22Rv1 (cell line): ENCODE measurements around the gene PCOLCE2.

ENCODE experiments used
- H3K27ac ChIP-seq: fragments of 450-650 bp; 2 replicates; pipeline ENCODE4 v1.5.1; 2017
- ZFX ChIP-seq: fragments of 450-650 bp; IDR thresholded peaks from 2 replicates; pipeline ENCODE4 v1.6.1; 2017; ENCODE audit warnings: antibody characterized with exemption, borderline replicate concordance
- TF ChIP-seq, protein P1 (sequence below): fragments of 450-650 bp; IDR thresholded peaks from 2 replicates; pipeline ENCODE4 v1.5.1; 2017; ENCODE audit warnings: mild to moderate bottlenecking

PCOLCE2 gene

GRCh38 chr3:142898346-142899213, 9.7 kb upstream of the PCOLCE2 start:
- H3K27ac ChIP-seq, result no peak overlapping the region
- TF ChIP-seq ZFX, result no peak
- TF ChIP-seq, protein P1, sequence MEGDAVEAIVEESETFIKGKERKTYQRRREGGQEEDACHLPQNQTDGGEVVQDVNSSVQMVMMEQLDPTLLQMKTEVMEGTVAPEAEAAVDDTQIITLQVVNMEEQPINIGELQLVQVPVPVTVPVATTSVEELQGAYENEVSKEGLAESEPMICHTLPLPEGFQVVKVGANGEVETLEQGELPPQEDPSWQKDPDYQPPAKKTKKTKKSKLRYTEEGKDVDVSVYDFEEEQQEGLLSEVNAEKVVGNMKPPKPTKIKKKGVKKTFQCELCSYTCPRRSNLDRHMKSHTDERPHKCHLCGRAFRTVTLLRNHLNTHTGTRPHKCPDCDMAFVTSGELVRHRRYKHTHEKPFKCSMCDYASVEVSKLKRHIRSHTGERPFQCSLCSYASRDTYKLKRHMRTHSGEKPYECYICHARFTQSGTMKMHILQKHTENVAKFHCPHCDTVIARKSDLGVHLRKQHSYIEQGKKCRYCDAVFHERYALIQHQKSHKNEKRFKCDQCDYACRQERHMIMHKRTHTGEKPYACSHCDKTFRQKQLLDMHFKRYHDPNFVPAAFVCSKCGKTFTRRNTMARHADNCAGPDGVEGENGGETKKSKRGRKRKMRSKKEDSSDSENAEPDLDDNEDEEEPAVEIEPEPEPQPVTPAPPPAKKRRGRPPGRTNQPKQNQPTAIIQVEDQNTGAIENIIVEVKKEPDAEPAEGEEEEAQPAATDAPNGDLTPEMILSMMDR, result no peak

DNA sequence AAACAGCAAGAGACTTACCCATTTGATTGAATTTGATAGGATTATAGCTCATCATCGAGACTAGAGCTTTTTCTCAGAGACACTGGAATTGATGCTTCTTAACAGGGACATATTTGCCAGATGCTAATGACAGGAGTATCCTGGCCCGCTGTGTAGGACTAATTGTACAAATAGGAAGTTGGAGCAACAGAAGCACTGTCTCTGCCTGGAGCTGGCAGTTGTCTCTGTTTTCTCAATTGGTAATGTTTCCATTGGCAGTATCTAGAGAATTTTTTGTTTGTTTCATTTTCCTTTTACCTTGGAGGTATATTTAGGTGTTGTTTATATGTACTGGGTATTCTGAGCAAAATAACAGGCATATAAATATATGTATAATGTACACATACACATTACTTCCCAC, 8.9 kb upstream of the PCOLCE2 start:
- H3K27ac ChIP-seq, result peak overlapping the region; percentile 24
- no peak for TF ChIP-seq ZFX
- TF ChIP-seq, protein P1, result no peak

- TF ChIP-seq, protein P1, result no peak
- TF ChIP-seq ZFX, result no peak
- H3K27ac ChIP-seq, result peak overlapping the region; percentile 24
Measured at GRCh38 chr3:142896996-142897395, 8.1 kb upstream of the PCOLCE2 start.

GRCh38 chr3:142896201-142896755, 7.4 kb upstream of the PCOLCE2 start:
- TF ChIP-seq ZFX, result no peak
- TF ChIP-seq, protein P1, result no peak
- H3K27ac ChIP-seq, result peak overlapping the region; percentile 24

DNA sequence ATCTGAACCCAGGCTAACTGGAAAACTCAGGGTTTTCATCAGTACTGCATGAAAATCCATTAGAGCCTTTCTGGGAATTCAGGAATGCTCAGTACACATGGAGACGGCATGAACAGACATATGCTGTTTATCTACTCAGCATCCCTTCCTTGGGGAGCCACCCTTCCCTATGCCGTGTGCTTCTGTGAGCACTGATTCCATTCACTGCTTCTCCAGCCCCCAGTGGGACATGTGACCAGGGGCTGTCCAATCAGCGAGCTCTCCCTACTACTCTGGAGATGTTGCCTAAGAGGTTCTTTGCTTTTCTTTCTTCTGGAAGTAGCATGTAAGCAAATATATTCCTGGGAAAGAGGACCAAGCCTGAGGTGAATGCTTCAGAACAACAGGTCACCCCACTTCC, 5.6 kb upstream of the PCOLCE2 start:
- TF ChIP-seq ZFX, result no peak
- TF ChIP-seq, protein P1, result no peak
- H3K27ac ChIP-seq, result no peak overlapping the region

DNA sequence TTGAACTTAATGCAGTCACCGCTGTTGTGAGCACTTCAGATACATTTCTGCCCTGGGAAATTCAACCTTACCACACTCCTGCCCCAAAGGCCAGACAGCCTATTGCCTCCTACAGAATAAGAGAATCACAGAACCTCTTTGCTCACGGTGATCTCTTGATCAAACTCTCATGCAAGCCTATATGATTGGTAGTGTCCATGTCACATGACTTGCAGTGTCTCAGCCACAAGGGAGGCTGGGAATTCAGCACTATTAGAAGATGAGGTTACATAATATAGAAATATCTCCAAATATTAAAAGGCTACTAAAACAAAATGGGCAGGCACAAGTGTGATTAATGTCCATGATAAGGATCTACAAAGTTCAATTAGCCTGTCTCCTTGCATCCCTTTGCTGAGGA, 3.8 kb upstream of the PCOLCE2 start:
- no peak overlapping the region for H3K27ac ChIP-seq
- TF ChIP-seq, protein P1, result no peak
- TF ChIP-seq ZFX, result no peak

GRCh38 chr3:142890592-142890991, 1.7 kb upstream of the PCOLCE2 start:
- TF ChIP-seq ZFX, result no peak
- TF ChIP-seq, protein P1, result no peak
- no peak overlapping the region for H3K27ac ChIP-seq
